ENCODE data around the gene DCC.

- TF ChIP-seq POLR2AphosphoS5 (IDR thresholded peaks at IDR 0.05; ENCODE audit: borderline replicate concordance, low read depth, low read length) (no peak), EZH2 (IDR thresholded peaks at IDR 0.05) (no peak)
Measured at GRCh38 chr18:52435301-52435700, 95.3 kb downstream of the DCC start.

All from SK-N-MC (cell line).